ENCODE measurements around the gene TSPAN9. TPM values are rescaled to one million over a fixed set of nuclear protein-coding genes. Genes with fewer than 3 reads are reported as not detected.

The TSPAN9 gene
- polyA plus RNA-seq, 1 donor (not counting 4 experiments of a cell fraction or from before 2014, with no cell fraction given): 27.5 TPM

GRCh38 chr12:3137268-3137781 lies 60.1 kb downstream of the TSPAN9 start:
- Histone ChIP-seq H3K9me1 (ENCODE audit: control insufficient read depth, extremely low read depth, insufficient read depth, low read length) (no peaks in the 10 kb centered on the region), H3K79me2 (ENCODE audit: control insufficient read depth, insufficient read depth, low read length) (no peaks in the 10 kb centered on the region), H3K4me1 (ENCODE audit: control insufficient read depth, extremely low read depth, insufficient read depth, low read length) (peaks cover 3% of the 10 kb centered on the region), H3K4me2 (ENCODE audit: control insufficient read depth, extremely low read depth, insufficient read depth, low read depth, low read length) (no peak overlapping the region), H3K27ac (ENCODE audit: control insufficient read depth, insufficient read depth, low read length) (no peak overlapping the region), H3K4me3 (ENCODE audit: control insufficient read depth in 2 of 3, extremely low read depth in 1 of 3, insufficient read depth in 2 of 3, low read depth in 1 of 3, low read length in 3 of 3) (no peak overlapping the region), H3K9me3 (ENCODE audit: control insufficient read depth, low read depth, low read length) (no peaks in the 10 kb centered on the region), H3K36me3 (ENCODE audit: control insufficient read depth in 2 of 2, extremely low read depth in 1 of 2, insufficient read depth in 2 of 2, low read length in 2 of 2) (no peaks in the 10 kb centered on the region), H3K9ac (ENCODE audit: control insufficient read depth, extremely low read depth, insufficient read depth, low read length) (no peak overlapping the region), H2AFZ (ENCODE audit: control insufficient read depth, low read length) (no peak overlapping the region), H4K20me1 (ENCODE audit: control insufficient read depth, extremely low read depth, insufficient read depth, low read length) (peaks cover 7% of the 10 kb centered on the region), H3K27me3 (ENCODE audit: control insufficient read depth, extremely low read depth, insufficient read depth, low read length) (no peaks in the 10 kb centered on the region)
- dilution Hi-C loops (cut with MboI; ENCODE audit: extremely low pct_ligation_motif_present, low sequenced_read_pairs): no loop called here
- FAIRE-seq (no peak), DNase-seq (ENCODE audit: low read depth, low spot score) (no peak)
- TF ChIP-seq EZH2 (IDR thresholded peaks at IDR 0.05; ENCODE audit: low read length): no peak
- TF ChIP-seq CTCF (optimal IDR thresholded peaks at IDR 0.05 in 1 of 3, IDR thresholded peaks at IDR 0.05 in 1 of 3, conservative IDR thresholded peaks at IDR 0.05 in 1 of 3; ENCODE audit: extremely low read depth in 1 of 3, insufficient read depth in 2 of 3, low read length in 3 of 3): no peak

- Histone ChIP-seq H3K4me1 (ENCODE audit: control insufficient read depth, extremely low read depth, insufficient read depth, low read length) (peaks cover 3% of the 10 kb centered on the region), H3K27ac (ENCODE audit: control insufficient read depth, insufficient read depth, low read length) (no peak overlapping the region), H3K4me2 (ENCODE audit: control insufficient read depth, extremely low read depth, insufficient read depth, low read depth, low read length) (no peak overlapping the region), H3K9me1 (ENCODE audit: control insufficient read depth, extremely low read depth, insufficient read depth, low read length) (no peaks in the 10 kb centered on the region), H2AFZ (ENCODE audit: control insufficient read depth, low read length) (no peak overlapping the region), H3K9ac (ENCODE audit: control insufficient read depth, extremely low read depth, insufficient read depth, low read length) (no peak overlapping the region), H4K20me1 (ENCODE audit: control insufficient read depth, extremely low read depth, insufficient read depth, low read length) (peaks cover 8% of the 10 kb centered on the region), H3K79me2 (ENCODE audit: control insufficient read depth, insufficient read depth, low read length) (peaks cover 2% of the 10 kb centered on the region), H3K36me3 (ENCODE audit: control insufficient read depth in 2 of 2, extremely low read depth in 1 of 2, insufficient read depth in 2 of 2, low read length in 2 of 2) (no peaks in the 10 kb centered on the region), H3K9me3 (ENCODE audit: control insufficient read depth, low read depth, low read length) (no peaks in the 10 kb centered on the region), H3K4me3 (ENCODE audit: control insufficient read depth in 2 of 3, extremely low read depth in 1 of 3, insufficient read depth in 2 of 3, low read depth in 1 of 3, low read length in 3 of 3) (no peak overlapping the region), H3K27me3 (ENCODE audit: control insufficient read depth, extremely low read depth, insufficient read depth, low read length) (no peaks in the 10 kb centered on the region)
- dilution Hi-C loops (cut with MboI; ENCODE audit: extremely low pct_ligation_motif_present, low sequenced_read_pairs): no loop called here
- TF ChIP-seq CTCF (optimal IDR thresholded peaks at IDR 0.05 in 1 of 3, IDR thresholded peaks at IDR 0.05 in 1 of 3, conservative IDR thresholded peaks at IDR 0.05 in 1 of 3; ENCODE audit: extremely low read depth in 1 of 3, insufficient read depth in 2 of 3, low read length in 3 of 3): no peak
- TF ChIP-seq EZH2 (IDR thresholded peaks at IDR 0.05; ENCODE audit: low read length): no peak
- DNase-seq (ENCODE audit: low read depth, low spot score) (no peak), FAIRE-seq (no peak)
Measured at GRCh38 chr12:3137814-3138445, 60.8 kb downstream of the TSPAN9 start.
